ENCODE results near the gene GPR150. TPM values are rescaled to one million over a fixed set of nuclear protein-coding genes. Genes with fewer than 3 reads are reported as not detected.

Gene GPR150
- total and polyA plus RNA-seq, 2 of the 4 experiments (the other 2 are of a cell fraction) = under 0.01 to 0.10 TPM

DNA sequence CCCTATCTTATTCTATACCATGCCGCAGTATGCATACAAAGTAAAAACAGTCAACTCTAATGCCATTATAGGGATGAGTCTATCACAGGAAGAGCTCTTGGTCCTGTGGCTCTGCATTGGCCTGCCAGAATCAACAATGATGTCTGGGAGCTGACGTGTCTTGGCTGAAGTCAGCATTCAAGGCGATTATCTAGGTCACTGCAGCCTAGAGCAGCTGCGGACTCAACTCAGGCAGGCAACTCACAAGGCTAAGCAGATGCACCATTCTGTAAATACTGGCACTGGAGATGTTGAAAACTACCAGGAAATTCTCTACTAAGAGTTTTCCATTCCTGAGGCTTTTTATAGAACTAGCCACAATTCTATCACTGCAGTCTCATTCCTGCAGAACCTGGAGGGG lies 49.7 kb downstream of the GPR150 start (continued):
- no peak for TF ChIP-seq MXI1 (IDR thresholded peaks at IDR 0.05; ENCODE audit: borderline replicate concordance, low read depth, low read length)

DNA sequence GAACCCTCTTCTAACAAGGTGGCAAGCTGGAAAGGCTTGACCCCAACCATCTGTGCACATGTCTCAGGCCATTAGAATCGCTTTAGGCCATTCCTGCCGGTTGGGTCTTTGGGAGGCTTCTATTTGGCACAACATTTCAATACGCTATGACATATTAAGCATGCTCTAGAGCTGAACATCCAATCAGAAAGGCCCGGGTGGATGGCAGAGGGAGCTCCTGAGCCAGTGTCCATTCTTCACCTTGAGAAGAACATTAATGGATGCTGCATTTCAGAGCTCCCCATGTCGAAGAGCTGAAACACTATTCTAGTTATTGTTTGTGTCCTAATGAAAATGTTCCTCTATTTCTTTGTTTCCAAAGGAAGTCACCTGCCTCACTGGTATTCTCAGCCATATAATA lies 50.1 kb downstream of the GPR150 start:
- WGBS, 2 experiments (ENCODE audit: extremely low coverage in 2 of 2, insufficient read length in 1 of 2) = no CpG with 5 or more reads among the region's 5 CpGs
- H3K4me2 ChIP-seq (ENCODE audit: low read depth, low read length) = peak overlapping the region; percentile 30; the same call in 1 of the 2 replicates
- dilution Hi-C loops (cut with HindIII; ENCODE audit: low sequenced_read_pairs, unreplicated experiment) = no loop called here
- TF ChIP-seq RCOR1 (IDR thresholded peaks at IDR 0.05; ENCODE audit: insufficient replicate concordance, low read length) (no peak), MAZ (IDR thresholded peaks at IDR 0.05; ENCODE audit: borderline replicate concordance, low read depth, low read length) (no peak), FOS (IDR thresholded peaks at IDR 0.05; ENCODE audit: low read depth, low read length) (no peak), MAFK (IDR thresholded peaks at IDR 0.05; ENCODE audit: low read depth, low read length) (no peak), CEBPB (IDR thresholded peaks at IDR 0.05; ENCODE audit: low read depth, low read length) (no peak), RFX5 (IDR thresholded peaks at IDR 0.05; ENCODE audit: low read depth, low read length) (no peak), CTCF (conservative IDR thresholded peaks at IDR 0.05; ENCODE audit: low read depth, low read length) (no peak), BHLHE40 (IDR thresholded peaks at IDR 0.05; ENCODE audit: low read depth, low read length) (no peak), CHD1 (IDR thresholded peaks at IDR 0.05; ENCODE audit: low read depth, low read length) (no peak), POLR2A (IDR thresholded peaks at IDR 0.05; ENCODE audit: low read depth, low read length) (no peak)
- TF ChIP-seq, protein P1, sequence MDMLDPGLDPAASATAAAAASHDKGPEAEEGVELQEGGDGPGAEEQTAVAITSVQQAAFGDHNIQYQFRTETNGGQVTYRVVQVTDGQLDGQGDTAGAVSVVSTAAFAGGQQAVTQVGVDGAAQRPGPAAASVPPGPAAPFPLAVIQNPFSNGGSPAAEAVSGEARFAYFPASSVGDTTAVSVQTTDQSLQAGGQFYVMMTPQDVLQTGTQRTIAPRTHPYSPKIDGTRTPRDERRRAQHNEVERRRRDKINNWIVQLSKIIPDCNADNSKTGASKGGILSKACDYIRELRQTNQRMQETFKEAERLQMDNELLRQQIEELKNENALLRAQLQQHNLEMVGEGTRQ (IDR thresholded peaks at IDR 0.05; ENCODE audit: low read depth, low read length) = no peak
- TF ChIP-seq, protein P2, sequence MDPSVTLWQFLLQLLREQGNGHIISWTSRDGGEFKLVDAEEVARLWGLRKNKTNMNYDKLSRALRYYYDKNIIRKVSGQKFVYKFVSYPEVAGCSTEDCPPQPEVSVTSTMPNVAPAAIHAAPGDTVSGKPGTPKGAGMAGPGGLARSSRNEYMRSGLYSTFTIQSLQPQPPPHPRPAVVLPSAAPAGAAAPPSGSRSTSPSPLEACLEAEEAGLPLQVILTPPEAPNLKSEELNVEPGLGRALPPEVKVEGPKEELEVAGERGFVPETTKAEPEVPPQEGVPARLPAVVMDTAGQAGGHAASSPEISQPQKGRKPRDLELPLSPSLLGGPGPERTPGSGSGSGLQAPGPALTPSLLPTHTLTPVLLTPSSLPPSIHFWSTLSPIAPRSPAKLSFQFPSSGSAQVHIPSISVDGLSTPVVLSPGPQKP (IDR thresholded peaks at IDR 0.05; ENCODE audit: borderline replicate concordance, low read depth, low read length) = no peak

More for the DNA sequence above, 50.1 kb downstream of the GPR150 start:
- Histone ChIP-seq H3K23ac (ENCODE audit: low read depth, low read length) (no peak overlapping the region), H3K9me3 (ENCODE audit: control insufficient read depth, insufficient read depth, low read length) (no peaks in the 10 kb centered on the region), H2BK15ac (ENCODE audit: low read depth, low read length) (peak overlapping the region; percentile 1; the same call in 1 of the 3 replicates), H4K5ac (ENCODE audit: low read depth, low read length) (no peak overlapping the region), H2BK5ac (ENCODE audit: low read depth, low read length, poor library complexity, severe bottlenecking) (peak overlapping the region; percentile 66), H2AK5ac (ENCODE audit: low read depth, low read length) (no peak overlapping the region), H3K18ac (ENCODE audit: low read depth, low read length) (peak overlapping the region; percentile 6; the same call in 1 of the 2 replicates), H3K36me3 (ENCODE audit: control insufficient read depth, insufficient read depth, low read length) (no peaks in the 10 kb centered on the region), H3K27me3 (ENCODE audit: control insufficient read depth, insufficient read depth, low read length) (no peaks in the 10 kb centered on the region), H3K4ac (ENCODE audit: low read depth, low read length) (peak overlapping the region; percentile 38), H3K79me1 (ENCODE audit: low read depth in 1 of 2, low read length in 2 of 2) (0 out of 4 replicates have a peak, but pooled peaks cover 0 to 4% of the 10 kb centered on the region in 2 experiments), H3K9me1 (ENCODE audit: insufficient read depth, low read length) (peaks cover 4% of the 10 kb centered on the region), H2BK20ac (ENCODE audit: low read depth, low read length) (peak overlapping the region; percentile 18; the same call in 1 of the 2 replicates), H3K4me1 (ENCODE audit: control insufficient read depth, insufficient read depth, low read length) (peaks cover 14% of the 10 kb centered on the region), H3K27ac (ENCODE audit: insufficient read depth, low read length) (peak overlapping the region; percentile 54; the same call in 1 of the 2 replicates), H4K91ac (ENCODE audit: insufficient read depth, low read depth, low read length) (no peak overlapping the region), H3K14ac (replicated peaks; ENCODE audit: low read depth, low read length) (no peak overlapping the region; the same call in 1 of the 2 replicates), H3K56ac (ENCODE audit: extremely low read depth, insufficient read depth, low read length) (no peak overlapping the region), H3K4me3 (ENCODE audit: insufficient read depth, low read depth, low read length) (no peak overlapping the region), H2AK9ac (replicated peaks; ENCODE audit: low read depth, low read length, poor library complexity) (no peak overlapping the region), H3K9ac (ENCODE audit: low read depth, low read length) (no peak overlapping the region), H4K20me1 (ENCODE audit: insufficient read depth, low read length) (no peaks in the 10 kb centered on the region), H2AFZ (replicated peaks; ENCODE audit: low read length, poor library complexity) (no peak overlapping the region), H4K8ac (ENCODE audit: low read depth in 2 of 2, low read length in 2 of 2) (no peak overlapping the region; a peak in 1 of 4 replicates), H2BK120ac (ENCODE audit: low read depth, low read length) (0 out of 2 replicates have a peak overlapping the region, but pooled peaks have one; percentile 10)
- in situ Hi-C loops (cut with MboI; ENCODE audit: low sequenced_read_pairs) = loop anchor here (5.0 to 10.0 kb wide), 2 partner anchors 62 to 175 kb away; partner anchors contain the start of gene RHOBTB3
- ChIA-PET POLR2A (ENCODE audit: unreplicated experiment) (interaction anchor here (0.6 kb wide), 1 partner anchor 62 kb away, joined by 4 read pairs; no protein-coding TSS in a partner anchor), CTCF (interaction anchor here (2.1 kb wide), 1 partner anchor 11 kb away, joined by 4 read pairs; no protein-coding TSS in a partner anchor)
- intact Hi-C loops (cut with micrococcal nuclease) = no loop called here
- DNase-seq (no peak), ATAC-seq (ENCODE audit: low read depth) (no peak; the same call in 1 of the 2 replicates)
- BruUV-seq (replicated peaks) = no TSS peak

Measured in IMR-90 (cell line).